Measurements from ENCODE around the gene NPEPL1.

DNA sequence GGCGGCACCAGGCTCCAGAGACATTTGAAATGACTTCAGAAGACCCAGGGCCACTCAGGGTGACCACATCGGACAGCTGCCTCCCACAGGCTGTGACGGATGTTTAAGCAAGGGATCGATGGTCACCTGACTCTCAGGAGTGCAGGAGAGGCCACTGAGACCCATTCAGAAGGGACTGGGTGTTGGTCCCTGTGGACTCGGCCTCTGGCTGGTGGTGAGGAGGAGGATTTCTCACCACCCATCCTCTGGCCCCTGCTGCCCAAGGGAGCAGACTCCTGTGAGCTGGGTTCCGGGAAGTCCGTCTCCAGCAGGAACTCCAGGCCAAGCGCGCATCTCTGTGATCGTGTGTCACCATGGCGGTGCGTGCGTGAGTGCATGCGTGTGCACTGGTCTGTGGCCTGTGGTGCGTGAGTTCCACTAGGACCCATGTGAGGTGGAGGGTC lies 25.5 kb downstream of the NPEPL1 start:
- TF ChIP-seq, protein P1, sequence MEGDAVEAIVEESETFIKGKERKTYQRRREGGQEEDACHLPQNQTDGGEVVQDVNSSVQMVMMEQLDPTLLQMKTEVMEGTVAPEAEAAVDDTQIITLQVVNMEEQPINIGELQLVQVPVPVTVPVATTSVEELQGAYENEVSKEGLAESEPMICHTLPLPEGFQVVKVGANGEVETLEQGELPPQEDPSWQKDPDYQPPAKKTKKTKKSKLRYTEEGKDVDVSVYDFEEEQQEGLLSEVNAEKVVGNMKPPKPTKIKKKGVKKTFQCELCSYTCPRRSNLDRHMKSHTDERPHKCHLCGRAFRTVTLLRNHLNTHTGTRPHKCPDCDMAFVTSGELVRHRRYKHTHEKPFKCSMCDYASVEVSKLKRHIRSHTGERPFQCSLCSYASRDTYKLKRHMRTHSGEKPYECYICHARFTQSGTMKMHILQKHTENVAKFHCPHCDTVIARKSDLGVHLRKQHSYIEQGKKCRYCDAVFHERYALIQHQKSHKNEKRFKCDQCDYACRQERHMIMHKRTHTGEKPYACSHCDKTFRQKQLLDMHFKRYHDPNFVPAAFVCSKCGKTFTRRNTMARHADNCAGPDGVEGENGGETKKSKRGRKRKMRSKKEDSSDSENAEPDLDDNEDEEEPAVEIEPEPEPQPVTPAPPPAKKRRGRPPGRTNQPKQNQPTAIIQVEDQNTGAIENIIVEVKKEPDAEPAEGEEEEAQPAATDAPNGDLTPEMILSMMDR (IDR thresholded peaks at IDR 0.05) = no peak
- TF ChIP-seq POLR2A (IDR thresholded peaks at IDR 0.05) = no peak

Measured in breast epithelium (tissue), 3 donors.